ENCODE results near the gene FAM221B.

FAM221B gene, protein sequence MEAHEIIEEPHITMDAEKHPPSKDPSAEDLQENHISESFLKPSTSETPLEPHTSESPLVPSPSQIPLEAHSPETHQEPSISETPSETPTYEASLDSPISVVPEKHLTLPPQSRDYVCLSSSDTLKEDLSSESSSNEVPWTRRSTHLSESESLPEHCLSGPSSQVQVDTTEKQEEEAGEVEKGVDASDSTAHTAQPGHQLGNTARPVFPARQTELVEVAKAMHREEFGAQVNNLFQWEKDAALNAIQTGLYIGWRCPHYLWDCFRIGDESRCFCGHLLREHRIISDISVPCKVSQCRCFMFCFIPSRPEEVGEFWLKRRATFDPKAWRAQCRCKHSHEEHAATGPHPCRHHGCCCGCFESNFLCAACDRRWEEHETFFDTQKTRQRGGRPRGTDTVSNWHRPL

DNA sequence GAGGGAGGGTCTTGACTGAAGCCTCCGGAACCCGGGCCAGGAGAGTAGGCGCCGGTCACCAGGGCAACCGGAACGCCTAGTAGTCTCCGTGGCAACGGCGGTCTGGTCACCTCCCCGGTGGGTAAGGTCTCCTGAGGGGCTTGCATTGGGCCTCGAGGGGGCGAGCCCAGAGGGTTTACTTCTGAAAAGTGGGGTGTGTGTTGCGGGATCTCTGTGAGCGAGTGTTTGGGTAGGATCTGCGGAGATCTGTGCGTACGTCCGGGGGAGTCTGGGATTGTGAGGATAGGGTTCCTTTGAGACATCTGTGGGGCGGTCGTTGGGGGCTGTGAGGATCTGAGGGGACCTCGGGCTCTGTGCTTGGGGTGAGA is at the start of gene FAM221B:
FAM221B (minus strand) TSS at position 17 of the 368 bp plus-strand sequence. CDS start 2,571 bp downstream, outside the sequence.
- no peak for DNase-seq (ENCODE audit: low read depth)
- peak within 1 kb of the TSS; percentile 61 for H3K4me3 ChIP-seq (ENCODE audit: low read depth, low read length)

- no peak for DNase-seq (ENCODE audit: low read depth)
Observed at GRCh38 chr9:35872505-35872904, 44.0 kb upstream of the FAM221B start.

DNA sequence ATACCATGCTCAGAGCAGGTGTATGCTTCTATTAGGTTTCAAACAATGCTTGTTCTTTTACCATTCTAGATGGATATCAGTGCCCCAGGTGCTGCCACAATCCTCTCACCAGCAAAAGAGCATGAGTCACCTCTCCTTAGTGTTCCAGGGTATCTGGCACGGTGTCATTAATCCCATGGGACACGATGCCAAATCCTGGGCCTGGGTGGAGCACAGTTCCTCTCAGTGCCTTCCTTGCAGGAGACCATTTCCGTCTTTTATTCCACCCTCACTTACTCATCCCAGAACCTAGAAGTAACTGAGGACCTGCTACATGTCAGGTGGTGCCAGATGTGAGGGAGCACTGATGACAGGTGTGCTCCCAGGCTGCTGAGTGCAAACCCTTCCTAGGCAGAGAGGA is 43.0 kb upstream of the FAM221B start:
- DNase-seq (ENCODE audit: low read depth) = no peak

More at GRCh38 chr9:35872505-35872904, 44.0 kb upstream of the FAM221B start:
- no peak overlapping the region for H3K4me3 ChIP-seq (ENCODE audit: low read depth, low read length)

DNA sequence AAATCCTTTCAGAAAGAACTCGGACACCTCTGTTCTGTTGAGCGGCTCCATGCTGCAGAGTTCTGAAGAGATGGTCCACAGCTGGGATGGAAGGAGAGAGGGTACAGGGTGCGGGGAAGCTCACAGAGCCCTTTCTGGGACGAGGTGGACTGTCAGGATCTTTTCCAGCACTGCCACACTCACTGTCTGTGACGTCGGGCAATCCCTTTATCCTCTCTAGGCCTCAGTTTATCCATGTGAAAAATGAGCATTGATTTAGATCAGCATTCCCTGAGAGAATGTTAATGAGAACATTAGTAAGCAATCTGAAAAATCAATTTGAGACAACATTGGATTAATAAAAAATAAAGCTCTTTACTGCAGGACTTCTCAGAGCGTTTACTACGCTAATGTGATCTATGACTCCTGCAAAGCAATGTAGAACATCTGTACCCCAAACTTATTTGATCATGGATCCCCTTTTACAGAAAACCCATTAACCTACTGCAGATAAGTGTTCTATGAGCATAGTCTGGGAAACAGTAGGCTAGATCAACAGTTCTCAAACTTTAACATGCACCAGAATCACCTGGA is 41.9 kb upstream of the FAM221B start, which contains the start of gene OR13J1:
OR13J1 (minus strand) TSS at position 51 of the 573 bp plus-strand sequence; CDS start at position 51, 0 bp downstream.
- no peak for DNase-seq (ENCODE audit: low read depth)
- no peak within 1 kb of the TSS for H3K4me3 ChIP-seq (ENCODE audit: low read depth, low read length)

More for the DNA sequence above, 43.0 kb upstream of the FAM221B start:
- H3K4me3 ChIP-seq (ENCODE audit: low read depth, low read length) = no peak overlapping the region

- H3K4me3 ChIP-seq (ENCODE audit: low read depth, low read length) = no peak overlapping the region
- no peak for DNase-seq (ENCODE audit: low read depth)
Observed at GRCh38 chr9:35869621-35870216, 41.2 kb upstream of the FAM221B start.

DNA sequence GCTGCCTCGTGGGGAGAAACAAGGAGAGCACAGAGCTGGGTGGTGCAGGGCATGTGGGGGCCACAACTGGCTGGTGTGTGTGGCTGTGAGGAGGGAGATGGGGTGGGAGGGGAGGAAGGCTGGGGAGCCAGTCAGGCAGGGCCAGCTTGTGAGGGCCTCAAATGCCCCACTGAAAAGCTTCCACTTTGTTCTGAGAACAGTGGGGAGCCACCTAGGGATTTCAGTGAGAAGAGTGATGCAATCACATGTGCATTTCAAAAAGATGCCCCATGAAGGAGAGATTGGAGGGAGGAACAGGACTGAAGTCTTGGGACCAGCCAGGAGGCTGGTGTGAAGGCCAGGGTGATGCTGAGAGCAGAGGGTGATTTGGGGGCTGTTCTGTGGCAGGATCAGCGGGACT is 40.4 kb upstream of the FAM221B start:
- no peak for DNase-seq (ENCODE audit: low read depth)
- H3K4me3 ChIP-seq (ENCODE audit: low read depth, low read length) = no peak overlapping the region

DNA sequence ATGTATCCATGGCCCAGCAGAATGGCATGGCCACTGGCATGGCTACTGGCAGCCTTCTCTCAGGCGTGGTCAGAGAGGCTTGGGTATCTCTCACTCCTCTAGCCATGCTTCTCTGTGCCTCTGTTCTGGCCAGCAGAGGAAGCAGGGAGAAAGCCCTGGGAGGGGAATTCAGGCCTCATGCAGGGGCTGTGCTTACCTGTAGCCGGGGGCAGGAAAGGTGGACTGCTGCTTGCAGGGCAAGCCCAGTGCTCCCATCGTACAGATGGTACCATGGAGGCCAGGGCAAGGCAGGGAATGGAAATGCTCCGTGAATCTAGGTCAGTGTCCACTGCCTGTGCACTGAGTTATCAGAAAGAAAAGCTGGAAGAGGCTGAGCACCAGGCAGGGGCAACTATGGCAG is 39.0 kb upstream of the FAM221B start:
- no peak for DNase-seq (ENCODE audit: low read depth)

DNA sequence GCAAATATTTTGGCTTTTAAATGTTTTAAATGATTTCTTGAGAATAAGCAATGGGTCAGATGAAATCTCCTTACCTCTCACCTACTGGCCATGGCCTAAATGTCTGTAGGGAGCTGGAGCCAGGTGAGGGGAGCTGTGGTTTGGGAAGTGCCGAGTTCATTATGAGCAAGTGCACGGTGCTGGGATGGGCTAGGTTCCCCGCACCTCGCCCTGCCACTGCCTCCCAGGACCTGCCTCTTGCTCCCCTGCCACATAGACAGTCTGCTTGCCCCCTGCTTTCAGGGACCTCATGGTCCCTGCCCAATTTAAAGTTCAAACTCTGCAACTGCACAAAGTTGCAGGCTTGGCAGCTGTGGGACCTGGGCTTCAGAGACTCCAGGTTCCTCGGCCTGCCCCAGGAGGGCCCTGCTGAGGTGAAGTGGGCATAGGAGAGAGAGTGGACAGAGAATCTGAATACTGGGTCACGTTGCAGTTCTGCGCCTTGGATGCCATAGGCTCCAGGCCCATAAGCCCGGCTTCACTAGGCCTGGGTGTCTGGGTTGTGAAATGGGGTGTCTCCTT is 36.2 kb upstream of the FAM221B start:
- no peak for DNase-seq (ENCODE audit: low read depth)
- H3K4me3 ChIP-seq (ENCODE audit: low read depth, low read length) = no peak overlapping the region

More for the DNA sequence above, 39.0 kb upstream of the FAM221B start:
- H3K4me3 ChIP-seq (ENCODE audit: low read depth, low read length) = no peak overlapping the region

- no peak overlapping the region for H3K4me3 ChIP-seq (ENCODE audit: low read depth, low read length)
- no peak for DNase-seq (ENCODE audit: low read depth)
Observed at GRCh38 chr9:35863583-35863982, 35.1 kb upstream of the FAM221B start.

- DNase-seq (ENCODE audit: low read depth) = no peak
- no peak overlapping the region for H3K4me3 ChIP-seq (ENCODE audit: low read depth, low read length)
Observed at GRCh38 chr9:35862328-35862727, 33.8 kb upstream of the FAM221B start.

- DNase-seq (ENCODE audit: low read depth) = no peak
Observed at GRCh38 chr9:35861161-35861897, 32.8 kb upstream of the FAM221B start.

GRCh38 chr9:35859990-35860339 is 31.4 kb upstream of the FAM221B start:
- H3K4me3 ChIP-seq (ENCODE audit: low read depth, low read length) = no peak overlapping the region
- no peak for DNase-seq (ENCODE audit: low read depth)

More at GRCh38 chr9:35861161-35861897, 32.8 kb upstream of the FAM221B start:
- H3K4me3 ChIP-seq (ENCODE audit: low read depth, low read length) = no peak overlapping the region

DNA sequence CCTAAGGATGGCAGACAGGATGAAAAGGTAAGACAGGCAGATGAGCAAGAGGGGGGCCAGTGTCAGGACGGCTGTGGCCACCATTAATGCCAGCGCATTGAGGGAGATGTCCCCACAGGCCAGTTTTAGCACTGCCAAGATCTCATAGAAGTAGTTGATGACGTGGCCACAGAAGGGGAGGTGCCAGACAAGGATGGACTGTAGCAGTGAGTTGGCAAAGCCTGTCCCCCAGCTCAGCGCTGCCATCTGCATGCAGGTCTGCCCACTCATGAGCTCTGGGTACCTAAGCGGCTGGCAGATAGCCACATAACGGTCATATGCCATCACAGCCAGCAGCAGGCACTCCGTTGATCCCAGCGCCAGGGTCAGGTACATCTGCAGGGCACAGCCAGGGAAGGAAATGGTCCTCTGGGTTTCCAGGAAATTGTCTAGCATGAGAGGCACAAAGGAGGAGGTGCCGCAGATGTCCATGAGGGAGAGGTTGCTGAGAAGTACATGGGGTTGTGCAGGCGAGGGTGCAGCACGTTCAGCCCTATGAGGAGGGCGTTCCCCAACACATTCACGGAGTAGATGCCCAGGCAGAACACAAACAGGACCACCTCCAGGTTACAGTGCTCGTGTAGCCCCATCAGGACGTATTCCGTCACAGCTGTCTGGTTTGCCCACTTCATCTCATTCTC is 30.9 kb upstream of the FAM221B start:
- H3K4me3 ChIP-seq (ENCODE audit: low read depth, low read length) = no peak overlapping the region
- DNase-seq (ENCODE audit: low read depth) = no peak

- DNase-seq (ENCODE audit: low read depth) = no peak
Observed at GRCh38 chr9:35858458-35858857, 29.9 kb upstream of the FAM221B start.

GRCh38 chr9:35856882-35857281 is 28.4 kb upstream of the FAM221B start:
- H3K4me3 ChIP-seq (ENCODE audit: low read depth, low read length) = no peak overlapping the region
- DNase-seq (ENCODE audit: low read depth) = no peak

More at GRCh38 chr9:35858458-35858857, 29.9 kb upstream of the FAM221B start:
- no peak overlapping the region for H3K4me3 ChIP-seq (ENCODE audit: low read depth, low read length)

GRCh38 chr9:35856206-35856605 is 27.7 kb upstream of the FAM221B start:
- no peak overlapping the region for H3K4me3 ChIP-seq (ENCODE audit: low read depth, low read length)
- DNase-seq (ENCODE audit: low read depth) = no peak

GRCh38 chr9:35854091-35854762 is 25.7 kb upstream of the FAM221B start:
- no peak for DNase-seq (ENCODE audit: low read depth)
- H3K4me3 ChIP-seq (ENCODE audit: low read depth, low read length) = no peak overlapping the region
